Peyer's patch (tissue), 4 donors: ENCODE results near the gene ATXN1. TPM values are rescaled to one million over a fixed set of nuclear protein-coding genes. Genes with fewer than 3 reads are reported as not detected.
A peak's percentile ranks its signal among the peaks of the same experiment; 100 is the strongest.

ENCODE experiments used
- DNase-seq, 3 donors: peaks; one replicate each; pipeline ENCODE4 v3.0.0-alpha.2; 2017 to 2019
- H3K27ac ChIP-seq, 4 donors: fragments of 200-600 bp; sonication (generic); one replicate each; pipeline ENCODE4 v1.5.1; 2016 to 2019
- H3K27me3 ChIP-seq, 2 donors: fragments of 200-600 bp; sonication (generic); one replicate each; pipeline ENCODE4 v1.5.1; 2019
- H3K36me3 ChIP-seq, 3 donors: fragments of 200-600 bp; sonication (generic); one replicate each; pipeline ENCODE4 v1.5.1; 2016 to 2019
- H3K4me1 ChIP-seq, 4 donors: fragments of 200-600 bp; sonication (generic); one replicate each; pipeline ENCODE4 v1.5.1; 2016 to 2019
- H3K4me3 ChIP-seq, 4 donors: fragments of 200-600 bp; sonication (generic); 1 replicate in 3 of 4; 2 replicates in 1 of 4; pipeline ENCODE4 v1.5.1; 2016 to 2019; ENCODE audit warnings: mild to moderate bottlenecking in 1 of 4
- H3K9me3 ChIP-seq, 4 donors: fragments of 200-600 bp; sonication (generic); one replicate each; pipeline ENCODE4 v1.5.1; 2016 to 2019; ENCODE audit warnings: mild to moderate bottlenecking in 1 of 4
- CTCF ChIP-seq, 6 experiments: fragments of 450-650 bp in 4 of 6; fragments of 200-600 bp in 2 of 6; sonication (generic) in 1 of 6; IDR thresholded peaks; one replicate each; pipeline ENCODE4 v1.5.1; 2017 to 2019; ENCODE audit warnings: antibody characterized with exemption in 6 of 6, mild to moderate bottlenecking in 3 of 6, moderate library complexity in 1 of 6
- POLR2A ChIP-seq, 2 donors: fragments of 450-650 bp; IDR thresholded peaks; one replicate each; pipeline ENCODE4 v1.5.1; 2017; ENCODE audit warnings: antibody characterized with exemption in 2 of 2, mild to moderate bottlenecking in 2 of 2, moderate library complexity in 2 of 2
- total RNA-seq, 4 donors: library from RNA; depleted of rRNA; stranded (reverse); fragments of >200 nt; gene quantifications; one replicate each; pipeline ENCODE4 v1.1.0, GENCODE V29; 2016

ATXN1 gene
- total RNA-seq, 4 donors from 2014 or later = 34.7 to 48.5 (median 43.1) TPM

- Histone ChIP-seq H3K27ac (peak overlapping the region in 1 of 4 donors; percentile 8), H3K27me3 (no peaks in the 10 kb centered on the region), H3K4me1 (peaks cover 0 to 7% (median 0%) of the 10 kb centered on the region in 4 donors), H3K36me3 (no peaks in the 10 kb centered on the region), H3K9me3 (no peaks in the 10 kb centered on the region), H3K4me3 (no peak overlapping the region)
- no peak for DNase-seq
- no peak for TF ChIP-seq CTCF (IDR thresholded peaks at IDR 0.05)
- no peak for TF ChIP-seq POLR2A (IDR thresholded peaks at IDR 0.05)
Measured at GRCh38 chr6:16375206-16375605, 386.1 kb downstream of the ATXN1 start.

- Histone ChIP-seq H3K9me3 (no peaks in the 10 kb centered on the region), H3K4me1 (peaks cover 0 to 7% (median 0%) of the 10 kb centered on the region in 4 donors), H3K27ac (peak overlapping the region in 1 of 4 donors; percentile 18), H3K27me3 (no peaks in the 10 kb centered on the region), H3K4me3 (no peak overlapping the region), H3K36me3 (no peaks in the 10 kb centered on the region)
- peak in 2 of 3 donors; percentile 53 to 61 for DNase-seq
- TF ChIP-seq CTCF (IDR thresholded peaks at IDR 0.05) = no peak
Measured at GRCh38 chr6:16374461-16375200, 386.6 kb downstream of the ATXN1 start.

GRCh38 chr6:16374016-16374415 is 387.2 kb downstream of the ATXN1 start:
- peaks cover 0 to 7% (median 0%) of the 10 kb centered on the region in 4 donors for H3K4me1 ChIP-seq
- H3K27ac ChIP-seq = peak overlapping the region in 1 of 4 donors; percentile 18
- no peaks in the 10 kb centered on the region for H3K9me3 ChIP-seq
- DNase-seq = no peak
- H3K4me3 ChIP-seq = no peak overlapping the region
- no peak for TF ChIP-seq POLR2A (IDR thresholded peaks at IDR 0.05)
- TF ChIP-seq CTCF (IDR thresholded peaks at IDR 0.05) = no peak
- H3K27me3 ChIP-seq = no peaks in the 10 kb centered on the region
- no peaks in the 10 kb centered on the region for H3K36me3 ChIP-seq

GRCh38 chr6:16372029-16372776 is 389.1 kb downstream of the ATXN1 start:
- H3K27me3 ChIP-seq = no peaks in the 10 kb centered on the region
- no peaks in the 10 kb centered on the region for H3K9me3 ChIP-seq
- no peak overlapping the region for H3K27ac ChIP-seq
- peaks cover 0 to 7% (median 0%) of the 10 kb centered on the region in 4 donors for H3K4me1 ChIP-seq
- TF ChIP-seq CTCF (IDR thresholded peaks at IDR 0.05) (no peak), POLR2A (IDR thresholded peaks at IDR 0.05) (no peak)
- no peak overlapping the region for H3K4me3 ChIP-seq
- H3K36me3 ChIP-seq = no peaks in the 10 kb centered on the region
- DNase-seq = no peak

- no peak for TF ChIP-seq POLR2A (IDR thresholded peaks at IDR 0.05)
- TF ChIP-seq CTCF (IDR thresholded peaks at IDR 0.05) = no peak
Measured at GRCh38 chr6:16371401-16371800, 389.9 kb downstream of the ATXN1 start.

More at GRCh38 chr6:16371401-16371800, 389.9 kb downstream of the ATXN1 start:
- Histone ChIP-seq H3K4me3 (no peak overlapping the region), H3K27me3 (no peaks in the 10 kb centered on the region), H3K9me3 (no peaks in the 10 kb centered on the region), H3K4me1 (peaks cover 0 to 7% (median 0%) of the 10 kb centered on the region in 4 donors), H3K36me3 (no peaks in the 10 kb centered on the region), H3K27ac (no peak overlapping the region)
- DNase-seq = no peak
